ENCODE data around the gene TBC1D21. TPM values are rescaled to one million over a fixed set of nuclear protein-coding genes. Genes with fewer than 3 reads are reported as not detected.

The TBC1D21 gene
- total RNA-seq, 1 experiment from 2014 or later: not detected

DNA sequence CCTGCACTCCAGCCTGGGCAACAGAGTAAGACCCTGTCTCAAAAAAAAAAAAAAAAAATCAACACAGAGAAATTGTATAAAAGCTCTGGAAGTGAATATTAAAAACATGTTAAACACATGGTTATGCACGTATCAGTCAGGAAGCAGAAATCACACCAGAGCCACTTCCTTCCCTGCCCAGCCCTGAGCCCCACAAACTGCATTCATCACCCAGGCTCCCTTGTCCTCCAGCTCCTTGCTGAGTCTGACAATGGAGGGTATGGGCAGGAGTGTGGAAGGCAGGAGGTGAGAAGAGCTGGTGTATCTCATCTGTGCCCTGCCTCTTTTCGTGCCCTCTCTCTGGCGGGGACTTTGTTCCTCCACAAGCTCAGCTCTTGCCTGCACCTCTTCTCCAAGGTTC lies 40.8 kb downstream of the TBC1D21 start:
- no peaks in the 10 kb centered on the region for H3K4me1 ChIP-seq (ENCODE audit: low read length)
- no peak overlapping the region for H2AFZ ChIP-seq (ENCODE audit: low read length)
- no peak for DNase-seq
- no peak overlapping the region for H3K27ac ChIP-seq (ENCODE audit: low read length)
- no peak overlapping the region for H3K4me2 ChIP-seq (ENCODE audit: low read depth, low read length, poor library complexity, severe bottlenecking)
- H3K27me3 ChIP-seq (ENCODE audit: low read length): no peaks in the 10 kb centered on the region
- H3K9ac ChIP-seq (ENCODE audit: low read length): no peak overlapping the region
- H3K79me2 ChIP-seq (ENCODE audit: low read length): no peaks in the 10 kb centered on the region
- H3K4me3 ChIP-seq (ENCODE audit: low read length): no peak overlapping the region
- no peaks in the 10 kb centered on the region for H3K9me2 ChIP-seq (replicated peaks; ENCODE audit: insufficient read depth, low read length)
- H4K20me1 ChIP-seq (ENCODE audit: insufficient read depth, low read depth, low read length): no peaks in the 10 kb centered on the region
- H3K9me3 ChIP-seq (ENCODE audit: low read length): no peaks in the 10 kb centered on the region
- no peaks in the 10 kb centered on the region for H3K36me3 ChIP-seq (ENCODE audit: insufficient read depth, low read length)

DNA sequence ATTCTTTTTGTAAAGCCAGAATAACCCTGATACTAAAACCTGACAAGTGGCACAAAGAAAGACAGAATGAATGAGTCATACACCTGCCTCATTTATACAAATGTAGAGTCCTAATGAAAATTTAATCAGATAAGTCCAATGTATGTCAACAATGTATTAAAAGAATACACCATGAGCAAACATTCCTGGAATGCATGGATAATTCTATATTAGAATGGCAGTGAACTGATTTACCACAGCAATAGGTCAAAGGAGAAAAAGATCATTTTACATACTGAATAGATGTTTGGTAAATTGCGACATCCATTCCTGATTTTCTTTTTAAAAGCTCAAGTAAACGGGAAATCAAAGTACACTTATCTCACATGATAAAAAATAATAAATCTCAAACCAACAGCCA lies 41.7 kb downstream of the TBC1D21 start:
- no peak overlapping the region for H3K27ac ChIP-seq (ENCODE audit: low read length)
- H3K79me2 ChIP-seq (ENCODE audit: low read length): no peaks in the 10 kb centered on the region
- no peak overlapping the region for H3K4me3 ChIP-seq (ENCODE audit: low read length)
- no peak overlapping the region for H3K9ac ChIP-seq (ENCODE audit: low read length)
- no peak for DNase-seq
- no peaks in the 10 kb centered on the region for H3K27me3 ChIP-seq (ENCODE audit: low read length)
- H4K20me1 ChIP-seq (ENCODE audit: insufficient read depth, low read depth, low read length): no peaks in the 10 kb centered on the region
- no peaks in the 10 kb centered on the region for H3K9me3 ChIP-seq (ENCODE audit: low read length)
- H3K4me2 ChIP-seq (ENCODE audit: low read depth, low read length, poor library complexity, severe bottlenecking): no peak overlapping the region
- no peaks in the 10 kb centered on the region for H3K36me3 ChIP-seq (ENCODE audit: insufficient read depth, low read length)
- H3K9me2 ChIP-seq (replicated peaks; ENCODE audit: insufficient read depth, low read length): no peaks in the 10 kb centered on the region
- no peak overlapping the region for H2AFZ ChIP-seq (ENCODE audit: low read length)
- H3K4me1 ChIP-seq (ENCODE audit: low read length): no peaks in the 10 kb centered on the region

DNA sequence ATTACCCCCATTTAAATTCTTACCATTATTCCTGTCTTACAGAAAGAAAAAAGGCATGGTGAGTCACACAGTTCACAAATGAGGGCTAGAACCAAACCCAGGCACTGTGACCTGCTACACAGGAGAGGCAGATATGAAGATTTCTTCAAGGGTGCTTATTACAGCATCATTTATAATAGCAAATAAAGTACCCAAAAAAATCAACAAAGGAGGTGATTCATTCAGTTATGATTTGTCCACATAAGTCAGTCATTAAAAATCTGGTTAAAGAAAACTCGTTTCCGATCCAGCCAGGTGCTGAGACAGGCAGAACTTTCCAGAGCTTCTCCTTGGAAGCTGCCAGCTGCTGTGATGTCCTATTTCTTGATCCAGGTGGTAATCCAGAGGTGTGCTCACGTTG lies 45.4 kb downstream of the TBC1D21 start:
- no peak for DNase-seq
- H3K9me2 ChIP-seq (replicated peaks; ENCODE audit: insufficient read depth, low read length): no peaks in the 10 kb centered on the region

DNA sequence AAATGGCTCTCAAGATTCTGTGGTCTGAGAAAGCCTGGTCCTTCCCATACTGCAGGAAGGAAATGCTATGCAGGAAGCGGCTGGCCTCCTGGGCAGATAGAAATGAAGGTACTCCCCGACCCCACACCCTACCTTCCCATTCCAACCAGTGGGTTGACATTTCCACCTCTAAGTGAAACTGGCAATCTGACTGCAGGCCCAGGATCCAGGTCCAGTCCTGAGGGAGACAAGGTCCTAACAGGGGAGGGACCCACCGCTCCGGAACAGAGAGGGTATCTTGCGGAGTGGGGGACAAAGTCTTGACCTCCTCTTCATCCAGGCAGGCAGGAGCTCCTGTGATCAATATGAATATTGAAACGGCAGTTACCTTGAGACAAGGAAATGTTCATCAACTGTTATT lies 46.3 kb downstream of the TBC1D21 start:
- H2AFZ ChIP-seq (ENCODE audit: low read length): no peak overlapping the region
- no peaks in the 10 kb centered on the region for H3K27me3 ChIP-seq (ENCODE audit: low read length)
- H3K79me2 ChIP-seq (ENCODE audit: low read length): no peaks in the 10 kb centered on the region
- no peak overlapping the region for H3K27ac ChIP-seq (ENCODE audit: low read length)
- DNase-seq: no peak
- no peaks in the 10 kb centered on the region for H3K9me2 ChIP-seq (replicated peaks; ENCODE audit: insufficient read depth, low read length)
- no peak overlapping the region for H3K9ac ChIP-seq (ENCODE audit: low read length)
- no peaks in the 10 kb centered on the region for H3K36me3 ChIP-seq (ENCODE audit: insufficient read depth, low read length)
- H3K9me3 ChIP-seq (ENCODE audit: low read length): no peaks in the 10 kb centered on the region
- H3K4me2 ChIP-seq (ENCODE audit: low read depth, low read length, poor library complexity, severe bottlenecking): no peak overlapping the region
- no peak overlapping the region for H3K4me3 ChIP-seq (ENCODE audit: low read length)
- H4K20me1 ChIP-seq (ENCODE audit: insufficient read depth, low read depth, low read length): 0 out of 2 replicates have a peak, but pooled peaks cover 3% of the 10 kb centered on the region
- no peaks in the 10 kb centered on the region for H3K4me1 ChIP-seq (ENCODE audit: low read length)

More for the DNA sequence above, 45.4 kb downstream of the TBC1D21 start:
- Histone ChIP-seq H3K27me3 (ENCODE audit: low read length) (no peaks in the 10 kb centered on the region), H3K27ac (ENCODE audit: low read length) (no peak overlapping the region), H3K4me2 (ENCODE audit: low read depth, low read length, poor library complexity, severe bottlenecking) (no peak overlapping the region), H4K20me1 (ENCODE audit: insufficient read depth, low read depth, low read length) (no peaks in the 10 kb centered on the region), H3K4me3 (ENCODE audit: low read length) (no peak overlapping the region), H3K4me1 (ENCODE audit: low read length) (no peaks in the 10 kb centered on the region), H3K36me3 (ENCODE audit: insufficient read depth, low read length) (no peaks in the 10 kb centered on the region), H3K79me2 (ENCODE audit: low read length) (no peaks in the 10 kb centered on the region), H3K9ac (ENCODE audit: low read length) (no peak overlapping the region), H2AFZ (ENCODE audit: low read length) (no peak overlapping the region), H3K9me3 (ENCODE audit: low read length) (no peaks in the 10 kb centered on the region)

DNA sequence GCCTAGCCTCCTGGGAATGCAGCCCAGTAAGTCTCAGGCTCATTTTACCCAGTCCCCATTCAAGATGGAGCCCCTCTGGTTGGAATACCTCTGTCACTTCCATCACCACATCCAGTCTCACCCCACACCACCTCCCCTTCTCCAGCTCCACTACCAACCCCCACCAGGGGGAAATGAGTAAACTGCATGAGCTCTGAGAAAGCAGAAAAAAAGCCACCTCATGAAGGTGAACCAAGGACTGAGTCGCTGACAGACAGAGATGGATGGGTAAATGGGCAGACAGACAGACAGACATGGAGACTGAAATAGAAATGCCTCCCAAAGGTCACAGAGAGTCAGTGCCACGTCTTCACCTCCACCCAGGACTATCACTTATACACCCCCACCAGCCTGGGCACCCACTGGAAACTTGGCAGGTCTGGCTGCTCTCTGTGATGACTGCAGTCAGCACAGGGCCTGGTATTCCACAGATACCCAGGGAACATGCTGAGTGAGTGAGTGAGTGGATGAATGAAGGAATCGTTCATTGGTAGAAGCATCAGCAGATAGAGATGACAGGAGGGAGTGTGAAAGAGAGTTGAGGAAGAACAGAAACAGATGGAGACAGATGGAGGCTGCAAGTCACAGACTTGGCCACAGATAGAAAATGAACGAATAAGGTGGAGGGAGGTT lies 48.0 kb downstream of the TBC1D21 start:
- 0 out of 2 replicates have a peak, but pooled peaks cover 3% of the 10 kb centered on the region for H4K20me1 ChIP-seq (ENCODE audit: insufficient read depth, low read depth, low read length)
- no peaks in the 10 kb centered on the region for H3K4me1 ChIP-seq (ENCODE audit: low read length)
- no peaks in the 10 kb centered on the region for H3K36me3 ChIP-seq (ENCODE audit: insufficient read depth, low read length)
- no peak overlapping the region for H3K4me2 ChIP-seq (ENCODE audit: low read depth, low read length, poor library complexity, severe bottlenecking)
- H3K9ac ChIP-seq (ENCODE audit: low read length): no peak overlapping the region
- H3K9me3 ChIP-seq (ENCODE audit: low read length): no peaks in the 10 kb centered on the region
- H3K9me2 ChIP-seq (replicated peaks; ENCODE audit: insufficient read depth, low read length): no peaks in the 10 kb centered on the region
- H3K27ac ChIP-seq (ENCODE audit: low read length): no peak overlapping the region
- H3K79me2 ChIP-seq (ENCODE audit: low read length): no peaks in the 10 kb centered on the region
- H3K4me3 ChIP-seq (ENCODE audit: low read length): no peak overlapping the region
- no peaks in the 10 kb centered on the region for H3K27me3 ChIP-seq (ENCODE audit: low read length)
- H2AFZ ChIP-seq (ENCODE audit: low read length): no peak overlapping the region
- no peak for DNase-seq

DNA sequence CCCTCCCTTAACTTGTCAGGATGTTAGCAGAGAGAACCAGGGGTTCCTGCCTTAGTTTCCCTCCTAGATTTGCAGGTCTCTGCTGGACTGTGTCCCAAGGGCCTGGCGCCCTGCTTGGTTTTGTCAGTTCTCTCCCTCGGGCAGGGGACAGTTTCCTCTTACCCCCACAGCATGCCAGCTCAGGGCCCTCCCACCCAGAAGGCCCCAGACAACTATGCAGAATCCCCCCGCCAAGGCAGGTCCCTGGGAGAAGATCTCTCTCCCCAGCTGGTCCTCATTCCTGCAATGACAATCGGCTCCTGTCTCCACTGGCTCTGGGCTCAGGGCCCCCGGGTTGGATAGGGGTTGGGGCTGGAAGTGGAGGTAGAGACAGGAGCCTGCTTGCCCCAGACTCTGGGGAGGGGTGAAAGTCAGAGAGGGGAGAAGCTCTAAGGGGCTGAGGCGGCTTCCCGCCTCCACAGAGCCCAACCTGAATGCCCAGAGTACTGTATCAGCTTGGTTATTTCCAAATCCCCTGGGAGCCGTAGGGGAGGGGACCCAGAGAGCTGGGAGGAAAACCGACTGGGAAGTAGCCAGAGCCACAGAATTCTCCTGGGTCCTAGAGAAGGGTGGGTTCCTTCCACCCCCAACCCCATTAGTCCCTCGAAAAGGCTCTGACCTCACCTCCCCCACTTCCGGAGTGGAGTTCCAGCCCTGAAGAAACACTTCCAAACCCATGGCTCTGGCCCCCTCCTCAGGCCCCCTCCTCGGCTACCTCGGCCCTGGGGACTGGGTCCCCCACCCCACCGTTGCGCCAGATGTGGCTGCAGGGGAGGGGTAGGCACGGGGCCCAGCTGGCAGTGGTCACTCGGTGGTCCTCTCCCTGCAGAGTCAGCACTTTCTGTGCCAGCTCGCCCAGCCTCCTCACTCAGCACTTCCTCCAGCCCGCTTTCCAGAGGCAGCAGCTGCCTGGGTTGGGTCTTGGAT lies 49.1 kb downstream of the TBC1D21 start:
- H4K20me1 ChIP-seq (ENCODE audit: insufficient read depth, low read depth, low read length): 0 out of 2 replicates have a peak, but pooled peaks cover 3% of the 10 kb centered on the region
- H3K27ac ChIP-seq (ENCODE audit: low read length): no peak overlapping the region
- no peaks in the 10 kb centered on the region for H3K4me1 ChIP-seq (ENCODE audit: low read length)
- no peak overlapping the region for H3K9ac ChIP-seq (ENCODE audit: low read length)
- H3K4me3 ChIP-seq (ENCODE audit: low read length): no peak overlapping the region
- no peak for DNase-seq
- H3K9me3 ChIP-seq (ENCODE audit: low read length): no peaks in the 10 kb centered on the region
- no peak overlapping the region for H3K4me2 ChIP-seq (ENCODE audit: low read depth, low read length, poor library complexity, severe bottlenecking)
- H3K9me2 ChIP-seq (replicated peaks; ENCODE audit: insufficient read depth, low read length): no peaks in the 10 kb centered on the region
- no peaks in the 10 kb centered on the region for H3K36me3 ChIP-seq (ENCODE audit: insufficient read depth, low read length)
- no peaks in the 10 kb centered on the region for H3K79me2 ChIP-seq (ENCODE audit: low read length)
- H3K27me3 ChIP-seq (ENCODE audit: low read length): no peaks in the 10 kb centered on the region
- H2AFZ ChIP-seq (ENCODE audit: low read length): no peak overlapping the region

DNA sequence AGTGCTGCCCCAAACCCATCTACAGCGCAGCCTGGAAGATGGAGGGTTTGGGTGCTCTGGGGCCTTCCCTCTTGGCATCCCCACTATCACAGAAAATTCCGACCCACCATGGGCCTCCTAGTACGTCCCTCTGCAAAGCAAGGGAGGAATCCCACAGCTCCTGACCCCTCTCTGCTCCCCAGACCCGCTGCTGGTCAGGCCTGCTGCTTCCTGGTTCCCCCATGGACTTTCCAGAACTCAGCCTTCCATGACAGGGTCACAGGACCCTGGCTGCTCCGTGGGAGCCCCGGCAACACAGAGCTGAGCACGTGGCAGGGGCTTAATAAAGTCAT lies 49.8 kb downstream of the TBC1D21 start:
- no peaks in the 10 kb centered on the region for H3K36me3 ChIP-seq (ENCODE audit: insufficient read depth, low read length)
- no peaks in the 10 kb centered on the region for H3K9me2 ChIP-seq (replicated peaks; ENCODE audit: insufficient read depth, low read length)
- H3K27ac ChIP-seq (ENCODE audit: low read length): no peak overlapping the region
- H4K20me1 ChIP-seq (ENCODE audit: insufficient read depth, low read depth, low read length): 0 out of 2 replicates have a peak, but pooled peaks cover 3% of the 10 kb centered on the region
- H3K79me2 ChIP-seq (ENCODE audit: low read length): no peaks in the 10 kb centered on the region
- H3K27me3 ChIP-seq (ENCODE audit: low read length): no peaks in the 10 kb centered on the region
- H2AFZ ChIP-seq (ENCODE audit: low read length): no peak overlapping the region
- no peaks in the 10 kb centered on the region for H3K4me1 ChIP-seq (ENCODE audit: low read length)
- no peak overlapping the region for H3K4me2 ChIP-seq (ENCODE audit: low read depth, low read length, poor library complexity, severe bottlenecking)
- no peak overlapping the region for H3K9ac ChIP-seq (ENCODE audit: low read length)
- no peak overlapping the region for H3K4me3 ChIP-seq (ENCODE audit: low read length)
- no peak for DNase-seq
- no peaks in the 10 kb centered on the region for H3K9me3 ChIP-seq (ENCODE audit: low read length)

DNA sequence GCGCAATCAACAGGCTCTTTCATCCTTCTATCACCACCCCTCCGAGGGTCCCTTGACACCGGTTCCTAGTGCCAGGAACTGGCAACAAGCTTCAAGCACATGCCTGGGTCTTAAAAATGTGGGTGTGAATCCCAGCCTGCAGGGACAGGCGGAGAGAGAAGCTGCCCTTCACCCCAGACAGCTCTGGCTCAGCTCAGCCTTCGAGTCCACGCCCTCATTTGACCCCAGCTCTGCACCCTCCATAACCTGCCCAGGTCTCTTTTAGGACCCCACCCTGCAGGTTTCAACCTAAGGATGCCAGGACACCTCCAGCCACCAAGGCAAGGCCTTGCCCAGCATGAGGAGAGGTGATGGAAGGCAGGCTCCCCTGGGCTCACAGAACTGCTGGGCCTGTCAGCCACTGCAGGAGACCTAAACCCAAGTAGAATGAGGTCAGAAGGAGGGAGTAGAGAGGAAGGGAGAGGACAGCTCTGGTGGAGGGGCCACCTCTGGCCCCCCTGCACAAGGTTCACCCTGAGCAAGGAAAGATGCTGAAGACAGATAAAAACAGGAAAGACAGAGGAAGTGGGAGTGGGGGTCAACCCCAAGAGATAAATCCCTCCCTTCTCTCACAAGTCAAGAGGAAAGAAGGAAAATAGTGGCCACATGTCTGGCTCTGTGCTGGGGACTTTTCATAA lies 50.3 kb downstream of the TBC1D21 start:
- no peaks in the 10 kb centered on the region for H3K9me3 ChIP-seq (ENCODE audit: low read length)
- H3K27me3 ChIP-seq (ENCODE audit: low read length): no peaks in the 10 kb centered on the region
- no peak overlapping the region for H3K4me2 ChIP-seq (ENCODE audit: low read depth, low read length, poor library complexity, severe bottlenecking)
- no peaks in the 10 kb centered on the region for H3K36me3 ChIP-seq (ENCODE audit: insufficient read depth, low read length)
- no peaks in the 10 kb centered on the region for H3K79me2 ChIP-seq (ENCODE audit: low read length)
- H3K9ac ChIP-seq (ENCODE audit: low read length): no peak overlapping the region
- 0 out of 2 replicates have a peak, but pooled peaks cover 3% of the 10 kb centered on the region for H4K20me1 ChIP-seq (ENCODE audit: insufficient read depth, low read depth, low read length)
- no peaks in the 10 kb centered on the region for H3K9me2 ChIP-seq (replicated peaks; ENCODE audit: insufficient read depth, low read length)
- H3K4me1 ChIP-seq (ENCODE audit: low read length): no peaks in the 10 kb centered on the region
- no peak overlapping the region for H2AFZ ChIP-seq (ENCODE audit: low read length)
- DNase-seq: no peak
- H3K27ac ChIP-seq (ENCODE audit: low read length): no peak overlapping the region
- no peak overlapping the region for H3K4me3 ChIP-seq (ENCODE audit: low read length)
